Osteocyte (in vitro differentiated cells): Measurements from ENCODE around the gene IL12A. TPM values are rescaled to one million over a fixed set of nuclear protein-coding genes. Genes with fewer than 3 reads are reported as not detected.

Experiments
- DNase-seq: peaks from one replicate; pipeline ENCODE4 v3.0.0; 2021; ENCODE audit warnings: mixed read lengths; ENCODE audit not compliant: unreplicated experiment; ENCODE audit errors: extremely low spot score
- H3K27ac Mint-ChIP-seq: one replicate; pipeline ENCODE4 v1.8.0; 2021; ENCODE audit warnings: mild to moderate bottlenecking, mixed read lengths; ENCODE audit not compliant: unreplicated experiment
- H3K27me3 Mint-ChIP-seq: one replicate; pipeline ENCODE4 v1.8.0; 2021; ENCODE audit warnings: mixed read lengths; ENCODE audit not compliant: unreplicated experiment
- H3K36me3 Mint-ChIP-seq: one replicate; pipeline ENCODE4 v1.8.0; 2021; ENCODE audit warnings: mixed read lengths; ENCODE audit not compliant: unreplicated experiment
- H3K4me1 Mint-ChIP-seq: one replicate; pipeline ENCODE4 v1.8.0; 2021; ENCODE audit warnings: mixed read lengths; ENCODE audit not compliant: unreplicated experiment
- H3K4me3 Mint-ChIP-seq: one replicate; pipeline ENCODE4 v1.8.0; 2021; ENCODE audit warnings: mild to moderate bottlenecking, moderate library complexity, mixed read lengths; ENCODE audit not compliant: unreplicated experiment
- H3K9me3 Mint-ChIP-seq: one replicate; pipeline ENCODE4 v1.8.0; 2021; ENCODE audit warnings: mixed read lengths; ENCODE audit not compliant: unreplicated experiment
- CTCF ChIP-seq: fragments of 200-600 bp; sonication (generic); IDR thresholded peaks from 2 replicates; pipeline ENCODE4 v1.5.0; 2021; ENCODE audit warnings: antibody characterized with exemption, mild to moderate bottlenecking, moderate library complexity
- total RNA-seq: library from RNA; stranded (reverse); gene quantifications from 2 replicates; pipeline ENCODE4 v1.2.1, GENCODE V29; 2021

Gene IL12A
- total RNA-seq, 1 donor from 2014 or later = not detected

- Mint-ChIP-seq H3K36me3 (no peaks in the 10 kb centered on the region), H3K27ac (no peak overlapping the region), H3K9me3 (peaks cover 5% of the 10 kb centered on the region), H3K4me3 (no peak overlapping the region), H3K27me3 (no peaks in the 10 kb centered on the region), H3K4me1 (peaks cover 58% of the 10 kb centered on the region)
- no peak for DNase-seq
- TF ChIP-seq CTCF = no peak
Measured at GRCh38 chr3:159992589-159992988, 4.0 kb downstream of the IL12A start.

- H3K4me3 Mint-ChIP-seq = no peak overlapping the region
- no peaks in the 10 kb centered on the region for H3K27me3 Mint-ChIP-seq
Measured at GRCh38 chr3:159994182-159994581, 5.5 kb downstream of the IL12A start.

GRCh38 chr3:159995091-159995490 is 6.5 kb downstream of the IL12A start:
- DNase-seq = no peak
- Mint-ChIP-seq H3K27me3 (no peaks in the 10 kb centered on the region), H3K27ac (no peak overlapping the region), H3K4me1 (peaks cover 36% of the 10 kb centered on the region), H3K36me3 (no peaks in the 10 kb centered on the region), H3K9me3 (peaks cover 5% of the 10 kb centered on the region), H3K4me3 (no peak overlapping the region)
- TF ChIP-seq CTCF = no peak

More at GRCh38 chr3:159994182-159994581, 5.5 kb downstream of the IL12A start:
- H3K27ac Mint-ChIP-seq = no peak overlapping the region
- no peak for TF ChIP-seq CTCF
- no peaks in the 10 kb centered on the region for H3K36me3 Mint-ChIP-seq
- H3K4me1 Mint-ChIP-seq = peaks cover 42% of the 10 kb centered on the region
- H3K9me3 Mint-ChIP-seq = peaks cover 5% of the 10 kb centered on the region
- DNase-seq = no peak

- no peaks in the 10 kb centered on the region for H3K27me3 Mint-ChIP-seq
- DNase-seq = no peak
- TF ChIP-seq CTCF = no peak
- H3K27ac Mint-ChIP-seq = no peak overlapping the region
- peaks cover 5% of the 10 kb centered on the region for H3K9me3 Mint-ChIP-seq
- H3K4me1 Mint-ChIP-seq = peaks cover 34% of the 10 kb centered on the region
- no peak overlapping the region for H3K4me3 Mint-ChIP-seq
- H3K36me3 Mint-ChIP-seq = no peaks in the 10 kb centered on the region
Measured at GRCh38 chr3:159996018-159996417, 7.4 kb downstream of the IL12A start.

GRCh38 chr3:159996959-159997358 is 8.3 kb downstream of the IL12A start:
- H3K4me3 Mint-ChIP-seq = no peak overlapping the region
- TF ChIP-seq CTCF = no peak
- H3K27ac Mint-ChIP-seq = no peak overlapping the region
- H3K4me1 Mint-ChIP-seq = peaks cover 41% of the 10 kb centered on the region
- H3K27me3 Mint-ChIP-seq = no peaks in the 10 kb centered on the region
- no peak for DNase-seq
- no peaks in the 10 kb centered on the region for H3K36me3 Mint-ChIP-seq
- H3K9me3 Mint-ChIP-seq = peaks cover 2% of the 10 kb centered on the region
